ENCODE results near the gene BPNT1. TPM values are rescaled to one million over a fixed set of nuclear protein-coding genes. Genes with fewer than 3 reads are reported as not detected.

The BPNT1 gene
- total and polyA plus RNA-seq, 4 donors, result 11.5 to 16.4 (median 12.6) TPM

DNA sequence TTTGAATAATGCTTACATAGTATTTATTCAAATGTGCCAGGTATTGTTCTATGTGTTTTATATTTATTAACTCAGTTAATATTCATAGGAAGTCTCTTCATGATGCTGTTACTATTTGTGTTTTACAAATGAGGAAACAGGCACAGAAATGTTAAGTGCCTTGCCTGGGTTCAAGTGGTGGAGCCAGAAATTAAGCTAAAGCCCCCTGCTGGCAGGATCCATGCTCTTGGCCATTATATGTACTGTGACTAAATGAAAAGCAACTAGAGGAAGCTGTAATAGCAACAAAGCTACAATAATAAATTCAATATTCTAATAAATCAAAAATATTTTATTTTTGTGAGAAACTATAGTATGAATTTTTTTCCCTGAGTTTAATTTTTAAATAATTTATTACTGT lies 34.3 kb upstream of the BPNT1 start (continued):
- peak; percentile 13 for TF ChIP-seq CTCF (IDR thresholded peaks at IDR 0.05; ENCODE audit: low read depth, low read length, missing input control)

DNA sequence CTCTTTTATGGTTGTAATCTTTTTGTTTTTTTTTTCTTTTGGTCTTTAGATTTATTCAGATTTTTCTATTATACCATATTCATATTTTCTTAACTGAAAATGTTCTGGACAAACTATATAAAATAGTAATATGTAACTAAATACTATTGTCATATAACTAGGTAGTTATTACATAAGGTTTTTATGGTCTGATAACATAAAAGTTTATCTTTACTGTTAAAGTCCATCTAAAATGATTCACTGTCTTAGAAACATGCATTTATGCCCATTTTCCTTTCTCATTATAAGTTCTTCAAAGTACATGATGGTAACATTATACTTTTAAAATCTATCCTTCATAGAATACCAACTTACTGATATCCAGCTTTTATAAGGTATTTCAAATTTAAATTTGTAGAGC lies 33.5 kb upstream of the BPNT1 start:
- TF ChIP-seq FOXA1 (IDR thresholded peaks at IDR 0.05) (no peak), TAF1 (conservative IDR thresholded peaks at IDR 0.05) (no peak), SP1 (IDR thresholded peaks at IDR 0.05) (no peak)
- DNase-seq (ENCODE audit: low spot score), result no peak
- H3K36me3 ChIP-seq (ENCODE audit: control insufficient read depth in 4 of 4, insufficient read depth in 3 of 4, low read depth in 1 of 4, low read length in 3 of 4), result peaks cover 0 to 15% (median 6%) of the 10 kb centered on the region in 4 donors
- H3K9me3 ChIP-seq (ENCODE audit: control insufficient read depth in 4 of 4, low read length in 3 of 4), result no peaks in the 10 kb centered on the region
- no peak overlapping the region for H3K9ac ChIP-seq (ENCODE audit: low read depth in 1 of 2, low read length in 2 of 2)
- H3K27me3 ChIP-seq (ENCODE audit: control insufficient read depth in 4 of 4, insufficient read depth in 4 of 4, low read length in 3 of 4), result no peaks in the 10 kb centered on the region
- H3K4me1 ChIP-seq (ENCODE audit: control insufficient read depth in 4 of 4, insufficient read depth in 4 of 4, low read length in 3 of 4), result peaks cover 0 to 7% (median under 1%) of the 10 kb centered on the region in 4 donors
- H3K4me3 ChIP-seq (ENCODE audit: low read depth in 1 of 3, low read length in 3 of 3), result no peak overlapping the region
- no peak overlapping the region for H3K27ac ChIP-seq (ENCODE audit: low read depth in 1 of 2, low read length in 2 of 2)

DNA sequence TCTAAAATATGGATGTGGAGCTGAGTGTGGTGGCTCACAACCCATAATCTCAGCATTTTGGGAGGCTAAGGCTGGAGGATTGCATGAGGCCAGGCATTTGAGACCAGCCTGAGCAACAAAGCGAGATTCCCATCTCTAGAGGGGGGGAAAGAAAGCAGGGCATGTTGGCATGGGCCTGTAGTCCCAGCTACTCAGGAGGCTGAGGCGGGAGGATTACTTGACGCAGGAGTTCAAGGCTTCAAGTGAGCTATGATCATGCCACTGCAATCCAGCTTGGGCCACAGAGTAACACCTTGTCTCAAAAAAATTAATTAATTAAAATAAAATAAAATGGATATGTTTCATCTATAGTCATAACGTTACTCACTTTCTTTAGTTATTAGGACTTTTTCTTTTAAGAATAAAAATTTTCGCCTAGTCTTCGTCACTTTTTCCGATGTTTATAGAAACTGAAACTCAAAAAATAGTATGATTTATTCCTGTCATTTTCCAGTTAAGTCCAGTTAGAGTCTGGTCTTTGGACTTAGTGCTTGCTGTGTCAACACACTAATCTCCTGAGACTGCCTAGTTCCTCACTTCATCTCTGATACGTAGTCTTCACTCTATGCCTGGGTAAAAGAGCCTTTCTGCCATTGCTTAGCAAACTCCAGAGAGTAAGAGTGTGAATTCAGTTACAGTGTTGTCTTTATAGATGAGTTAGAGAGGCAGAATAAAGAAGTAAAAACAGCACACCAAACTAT lies 32.4 kb upstream of the BPNT1 start:
- no peaks in the 10 kb centered on the region for H3K9me3 ChIP-seq (ENCODE audit: control insufficient read depth in 4 of 4, low read length in 3 of 4)
- H3K9ac ChIP-seq (ENCODE audit: low read depth in 1 of 2, low read length in 2 of 2), result no peak overlapping the region
- peaks cover 0 to 8% (median 2%) of the 10 kb centered on the region in 4 donors for H3K36me3 ChIP-seq (ENCODE audit: control insufficient read depth in 4 of 4, insufficient read depth in 3 of 4, low read depth in 1 of 4, low read length in 3 of 4)
- no peak for DNase-seq (ENCODE audit: low spot score)
- TF ChIP-seq HNF4A (conservative IDR thresholded peaks at IDR 0.05), result peak; percentile 56 to 63
- TF ChIP-seq REST (IDR thresholded peaks at IDR 0.05), result no peak
- no peak for TF ChIP-seq MAX (IDR thresholded peaks at IDR 0.05)
- TF ChIP-seq FOXA1 (IDR thresholded peaks at IDR 0.05), result no peak
- no peak for TF ChIP-seq SP1 (IDR thresholded peaks at IDR 0.05)
- no peak for TF ChIP-seq YY1 (IDR thresholded peaks at IDR 0.05)
- TF ChIP-seq JUND (IDR thresholded peaks at IDR 0.05), result peak in 1 of 2 donors; percentile 61
- no peak for TF ChIP-seq NR2F2 (IDR thresholded peaks at IDR 0.05)
- no peak for TF ChIP-seq FOXA2 (IDR thresholded peaks at IDR 0.05)
- H3K4me3 ChIP-seq (ENCODE audit: low read depth in 1 of 3, low read length in 3 of 3), result no peak overlapping the region
- no peaks in the 10 kb centered on the region for H3K27me3 ChIP-seq (ENCODE audit: control insufficient read depth in 4 of 4, insufficient read depth in 4 of 4, low read length in 3 of 4)
- 73% methylated on average over 8 of the region's 8 CpGs for WGBS
- peaks cover 0 to 7% (median under 1%) of the 10 kb centered on the region in 4 donors for H3K4me1 ChIP-seq (ENCODE audit: control insufficient read depth in 4 of 4, insufficient read depth in 4 of 4, low read length in 3 of 4)
- H3K27ac ChIP-seq (ENCODE audit: low read depth in 1 of 2, low read length in 2 of 2), result peak overlapping the region in 1 of 2 donors; percentile 14
